HG02852 (cell line): ENCODE results near the gene MACROD2.

ENCODE experiments used
- ATAC-seq: cut with Tn5 transposase; IDR thresholded peaks from one replicate; pipeline ENCODE4 v1.9.1; 2021; ENCODE audit warnings: mild to moderate bottlenecking, moderate library complexity; ENCODE audit not compliant: unreplicated experiment

The MACROD2 gene

DNA sequence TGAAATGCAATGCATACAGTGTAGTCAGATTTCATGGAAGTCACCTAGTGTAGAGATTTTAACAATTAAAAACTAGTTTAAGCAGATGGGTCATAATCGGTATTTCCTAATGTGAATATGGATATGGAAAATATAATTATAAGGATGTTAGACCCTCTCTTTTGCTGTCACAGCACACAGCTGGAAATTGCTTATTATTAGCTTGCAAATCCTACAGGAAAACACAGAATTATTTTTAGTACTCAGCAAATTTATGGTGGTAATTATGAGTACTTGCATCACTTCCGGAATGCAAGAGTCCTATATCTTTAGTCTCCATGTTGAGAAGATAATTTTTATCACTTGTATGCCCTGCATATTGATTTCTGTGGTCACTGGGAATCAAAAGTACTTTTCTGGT, 1584.4 kb downstream of the MACROD2 start:
- no peak for ATAC-seq

DNA sequence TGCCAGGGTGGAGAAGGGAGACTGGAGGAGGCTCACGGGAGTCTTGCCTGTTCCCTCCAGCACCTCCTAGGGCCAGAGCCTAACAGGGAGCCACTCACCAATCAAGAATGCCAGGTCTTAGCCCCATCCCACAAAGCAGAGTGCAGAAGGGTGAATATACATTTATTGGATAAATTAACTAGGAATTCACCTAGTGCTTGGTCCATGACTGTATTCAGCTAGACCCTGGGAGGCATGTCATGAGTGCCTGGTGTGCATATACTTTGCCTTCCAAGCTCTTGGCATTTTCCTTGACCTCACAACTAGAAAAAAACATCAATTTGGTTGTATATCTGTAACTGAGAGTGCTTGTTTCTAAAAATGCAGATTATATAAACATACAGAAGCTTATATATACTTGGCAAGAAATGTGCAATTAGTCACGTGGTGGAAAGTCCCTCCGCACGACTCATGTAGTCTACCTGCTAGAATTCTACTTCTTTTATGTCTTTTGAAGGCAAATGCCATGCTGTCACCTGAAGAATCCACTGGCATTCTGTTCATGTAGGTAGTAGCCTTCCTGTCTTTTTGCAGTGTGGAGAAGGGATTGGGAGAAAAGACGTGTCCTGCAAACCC, 1586.9 kb downstream of the MACROD2 start:
- ATAC-seq: no peak

- no peak for ATAC-seq
Measured at GRCh38 chr20:15584507-15584906, 1589.2 kb downstream of the MACROD2 start.

DNA sequence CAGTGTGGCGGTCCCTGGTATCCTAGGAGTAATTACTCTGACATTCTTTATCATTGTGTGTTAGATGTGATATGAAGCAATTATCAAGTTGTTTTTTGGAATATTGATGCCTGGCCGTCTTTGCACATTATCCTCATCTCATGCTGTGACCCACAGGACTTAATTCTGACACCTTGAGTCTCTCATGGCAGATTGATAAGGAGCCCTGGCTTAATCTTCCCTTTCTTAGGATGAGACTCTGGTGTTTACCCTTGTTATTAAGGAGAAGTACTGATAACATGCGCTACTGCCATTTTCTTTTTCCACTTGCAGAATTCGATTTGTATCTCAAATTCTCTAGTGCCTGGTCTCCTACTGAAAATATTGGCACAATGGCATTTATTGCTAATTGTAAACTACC, 1597.8 kb downstream of the MACROD2 start:
- ATAC-seq: no peak

DNA sequence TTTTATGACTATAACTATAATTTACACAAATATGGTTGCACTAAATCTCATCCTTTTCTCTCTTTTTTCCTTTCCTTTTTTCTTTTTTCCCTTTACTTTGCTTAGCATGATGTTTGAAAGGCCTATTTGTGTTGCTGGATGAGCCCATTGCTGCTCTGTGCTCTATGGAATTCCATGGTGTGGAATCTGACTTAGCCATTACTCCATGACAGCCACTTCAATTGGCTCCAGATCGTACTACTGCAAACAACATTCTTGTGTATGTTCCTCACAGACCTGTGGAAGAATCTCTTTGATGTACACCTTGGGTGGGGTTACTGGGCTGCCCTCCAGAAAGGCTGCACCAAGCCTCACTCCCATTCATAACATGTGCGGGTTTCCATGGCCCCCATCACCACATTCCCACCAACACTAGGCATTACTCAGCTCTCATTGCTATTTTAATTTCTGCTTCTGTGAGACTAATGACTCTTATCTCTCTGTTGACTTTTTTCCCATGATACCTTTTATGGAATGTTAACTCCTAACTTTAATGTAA, 1598.9 kb downstream of the MACROD2 start:
- no peak for ATAC-seq

GRCh38 chr20:15596220-15596890, 1601.0 kb downstream of the MACROD2 start:
- ATAC-seq: no peak

DNA sequence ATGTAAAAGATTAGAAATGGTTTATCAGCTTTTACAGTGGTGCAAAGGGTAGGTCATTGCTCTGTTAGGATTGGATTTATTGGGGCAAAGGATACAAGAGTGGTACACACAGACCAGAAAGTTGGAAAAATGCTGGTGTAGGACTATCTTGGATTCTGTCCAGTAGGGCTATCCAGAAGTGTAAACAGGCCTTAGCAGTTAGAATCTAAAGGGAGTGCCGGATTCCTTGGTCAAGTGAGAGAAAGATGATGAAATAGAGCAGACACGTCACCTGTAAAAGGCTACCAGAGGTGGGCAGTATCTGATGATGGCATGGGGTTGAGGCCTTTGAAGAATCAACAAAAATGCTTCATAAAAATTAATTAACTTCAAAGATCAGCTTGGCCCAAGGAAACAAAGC, 1602.0 kb downstream of the MACROD2 start:
- ATAC-seq: no peak

DNA sequence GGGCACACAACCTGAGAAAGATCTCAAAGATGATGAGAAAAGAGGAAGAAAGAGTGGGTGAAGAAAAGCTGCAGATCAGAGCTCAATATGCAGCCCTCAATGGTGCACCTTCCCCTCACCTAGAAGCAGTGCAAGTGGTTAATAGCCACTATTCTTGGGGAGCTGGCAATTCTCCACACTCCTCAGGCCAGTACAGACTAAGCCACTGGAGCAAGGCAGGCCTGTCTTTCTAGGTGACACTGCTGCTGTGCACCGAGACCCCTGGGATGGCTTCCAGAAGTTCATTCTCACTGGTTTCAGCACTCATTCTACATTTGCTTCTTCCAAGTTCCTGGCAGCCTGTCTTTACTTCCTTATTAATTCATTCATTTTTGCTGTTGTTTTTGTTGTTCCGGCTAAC, 1604.6 kb downstream of the MACROD2 start:
- ATAC-seq: no peak

- ATAC-seq: no peak
Measured at GRCh38 chr20:15600565-15600964, 1605.2 kb downstream of the MACROD2 start.

DNA sequence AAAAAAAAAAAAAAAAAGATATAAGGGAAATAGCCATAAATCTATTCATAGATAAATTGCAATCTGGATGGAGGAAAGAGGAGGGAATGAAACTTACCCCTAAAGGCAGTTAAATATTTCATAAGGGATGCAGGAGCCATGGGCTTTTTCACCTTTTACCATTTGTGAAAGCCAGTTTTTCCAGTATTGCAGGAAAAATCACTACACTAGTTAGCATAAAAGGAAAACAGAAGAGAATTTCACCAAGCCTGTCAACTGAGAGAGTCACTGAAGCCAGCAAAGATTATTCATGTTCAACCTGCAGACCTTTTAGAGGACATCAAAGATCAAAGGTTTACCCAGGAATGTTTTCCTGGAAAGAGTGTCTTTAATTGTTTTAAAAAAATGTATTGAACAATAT, 1608.2 kb downstream of the MACROD2 start:
- no peak for ATAC-seq

DNA sequence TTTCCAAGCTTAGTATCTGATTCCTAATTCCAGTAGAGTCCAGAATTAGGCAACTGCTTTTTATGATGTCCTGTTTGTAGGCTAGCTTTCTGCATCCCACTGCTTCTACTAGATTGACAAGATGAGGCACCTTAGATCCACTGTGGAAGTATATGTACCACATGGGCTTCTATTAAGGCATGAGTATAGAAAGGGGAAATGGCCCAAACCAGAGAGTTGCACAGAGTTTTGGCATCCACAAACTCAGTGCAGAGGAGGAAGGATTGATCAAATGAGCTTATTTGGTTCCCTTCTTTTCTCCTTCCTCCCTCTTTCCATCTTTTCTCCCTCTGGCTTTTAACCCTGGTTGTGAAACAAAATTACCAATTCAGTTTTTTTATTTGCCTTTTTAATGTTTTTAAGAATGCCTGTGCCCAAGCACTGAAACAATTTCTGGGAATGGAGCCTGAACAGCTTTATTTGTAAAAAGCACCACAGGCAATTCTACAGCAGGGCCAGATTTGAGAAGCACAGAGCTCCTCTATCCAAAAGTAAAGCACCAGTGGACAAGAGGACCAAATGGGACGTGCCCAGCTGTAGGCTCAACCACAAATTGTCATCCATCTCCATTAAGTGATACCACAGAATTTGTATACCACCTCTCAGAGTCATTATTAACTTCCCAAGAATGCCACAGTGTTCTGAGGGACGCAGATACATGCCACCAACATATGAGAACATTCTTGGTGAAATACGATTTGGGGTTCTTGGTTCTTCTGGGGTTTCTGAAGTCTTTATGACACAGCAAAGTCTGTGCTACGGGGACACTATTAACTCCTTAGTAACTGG, 1608.9 kb downstream of the MACROD2 start:
- no peak for ATAC-seq

DNA sequence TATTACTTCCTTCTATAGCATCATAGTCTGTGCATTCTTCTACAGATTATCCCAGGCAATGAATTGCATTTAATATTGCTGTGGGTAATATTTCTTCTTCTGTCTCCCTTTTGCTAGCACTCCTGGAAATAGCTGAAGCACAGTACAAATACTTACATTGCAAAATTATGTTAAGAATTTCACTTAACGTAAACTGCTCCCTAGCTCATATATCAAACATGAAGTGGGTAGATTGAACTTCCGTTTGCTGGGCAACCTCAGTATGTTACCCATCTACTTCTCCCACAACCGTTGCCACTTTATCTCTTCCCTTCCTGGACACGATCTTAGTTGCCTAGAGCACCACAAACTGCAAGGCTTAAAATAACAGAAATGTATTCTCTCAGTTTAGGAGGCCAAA, 1614.6 kb downstream of the MACROD2 start:
- no peak for ATAC-seq

DNA sequence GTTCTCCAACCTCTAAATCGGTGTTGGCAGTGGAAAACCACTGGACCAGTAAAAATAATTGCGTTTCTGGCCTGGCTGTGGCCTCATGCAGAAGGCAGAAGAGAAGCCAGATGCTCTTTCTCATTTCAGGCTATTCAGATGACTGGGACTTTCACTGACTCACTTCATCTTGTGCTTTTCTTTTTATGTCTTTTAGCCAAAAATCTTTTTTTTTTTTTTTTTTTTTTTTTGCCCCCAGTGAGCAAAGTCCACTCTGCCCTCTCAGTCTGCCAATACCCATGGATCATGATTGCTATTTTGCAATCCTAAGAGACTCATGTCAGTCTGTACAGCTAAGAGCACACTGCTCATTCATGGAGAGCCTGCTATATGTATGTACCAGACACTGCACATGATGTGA, 1615.5 kb downstream of the MACROD2 start:
- ATAC-seq: peak; percentile 77

DNA sequence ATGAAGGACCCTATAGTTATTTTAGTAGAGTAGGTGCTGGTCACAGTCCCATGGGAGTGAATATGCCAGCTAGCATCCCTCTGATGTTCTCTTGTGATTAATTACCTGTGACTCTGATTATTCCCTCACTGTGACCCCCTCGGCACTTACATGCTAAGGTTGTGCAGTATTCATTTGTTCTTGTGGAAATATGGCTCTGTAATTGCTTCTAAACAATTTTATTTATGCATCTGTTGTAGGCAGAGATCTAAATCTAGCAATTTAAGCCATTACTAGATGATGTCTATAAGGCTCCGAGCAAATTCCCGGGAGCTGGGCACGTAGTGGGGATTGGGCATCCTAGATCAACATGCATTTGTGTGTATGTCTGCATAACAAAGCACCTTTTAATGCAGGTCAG, 1616.2 kb downstream of the MACROD2 start:
- ATAC-seq: no peak

- ATAC-seq: no peak
Measured at GRCh38 chr20:15612198-15612597, 1616.9 kb downstream of the MACROD2 start.

DNA sequence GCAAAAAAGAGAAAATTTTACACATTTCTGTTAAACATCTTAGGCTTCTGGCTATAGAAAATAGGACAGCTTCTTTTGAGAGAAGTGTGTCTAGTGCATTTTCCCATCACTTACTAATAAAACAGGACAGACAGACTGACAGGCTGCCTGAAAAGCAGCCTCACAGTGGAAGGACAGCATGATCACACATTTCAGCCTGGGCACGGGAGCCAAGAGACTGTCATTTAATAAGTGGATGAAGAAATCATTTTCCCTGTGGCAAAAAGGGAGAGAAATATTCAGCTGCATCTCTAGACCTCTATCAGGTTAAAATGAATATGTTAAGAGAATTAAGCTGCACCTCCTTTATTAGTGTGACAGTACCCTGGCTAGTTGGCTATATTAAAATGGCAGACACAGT, 1617.5 kb downstream of the MACROD2 start:
- no peak for ATAC-seq

DNA sequence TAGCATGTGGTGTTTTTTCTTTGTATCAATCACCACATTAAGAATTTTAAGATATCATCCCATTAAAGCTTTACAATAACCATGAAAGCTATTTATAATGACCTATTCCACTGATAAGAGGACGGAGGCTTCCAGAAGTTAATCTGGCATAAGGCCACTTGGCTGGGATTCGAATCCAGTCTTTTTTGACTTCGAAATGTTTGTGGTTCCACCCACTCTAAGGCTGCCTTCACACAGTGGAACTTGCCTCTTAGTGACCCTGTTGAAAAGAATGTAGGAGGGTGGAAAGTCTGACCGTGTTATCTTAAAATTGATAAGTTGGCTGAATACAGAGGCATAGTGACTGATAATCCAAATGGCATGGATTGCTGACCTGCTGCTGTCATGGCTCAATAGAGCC, 1618.2 kb downstream of the MACROD2 start:
- ATAC-seq: no peak

GRCh38 chr20:15616626-15617025, 1621.3 kb downstream of the MACROD2 start:
- ATAC-seq: no peak

- ATAC-seq: no peak
Measured at GRCh38 chr20:15618110-15618509, 1622.8 kb downstream of the MACROD2 start.

GRCh38 chr20:15618912-15619311, 1623.6 kb downstream of the MACROD2 start:
- ATAC-seq: no peak

- ATAC-seq: no peak
Measured at GRCh38 chr20:15619341-15619740, 1624.0 kb downstream of the MACROD2 start.

- no peak for ATAC-seq
Measured at GRCh38 chr20:15619816-15620215, 1624.5 kb downstream of the MACROD2 start.
